ENCODE measurements around the gene NFKBIE. TPM values are rescaled to one million over a fixed set of nuclear protein-coding genes. Genes with fewer than 3 reads are reported as not detected.

NFKBIE gene
- total and polyA plus RNA-seq, 2 of the 13 experiments (the other 11 are each of a cell fraction or from before 2014, with no cell fraction given), result 6.7 to 14.5 TPM

GRCh38 chr6:44247338-44248302 is 17.7 kb downstream of the NFKBIE start (continued):
- TF ChIP-seq ZHX2 (IDR thresholded peaks at IDR 0.05; ENCODE audit: low read depth) (0 out of 2 replicates have a peak, but pooled peaks have one; percentile 53), ZHX2 (CRISPR knock-in tag; IDR thresholded peaks at IDR 0.05; ENCODE audit: borderline replicate concordance) (no peak), PCBP2 (optimal IDR thresholded peaks at IDR 0.05; ENCODE audit: low read depth, low read length, poor library complexity, severe bottlenecking) (peak; percentile 26), NFIB (CRISPR knock-in tag; IDR thresholded peaks at IDR 0.05; ENCODE audit: borderline replicate concordance) (0 out of 2 replicates have a peak, but pooled peaks have one; percentile 75), ZIK1 (CRISPR knock-in tag; IDR thresholded peaks at IDR 0.05; ENCODE audit: borderline replicate concordance, low read depth) (peak; percentile 70; the same call in 1 of the 2 replicates), SRF (IDR thresholded peaks at IDR 0.05; ENCODE audit: low read depth, low read length) (no peak), MIER2 (CRISPR knock-in tag; IDR thresholded peaks at IDR 0.05) (0 out of 2 replicates have a peak, but pooled peaks have one; percentile 53), ZNF720 (CRISPR knock-in tag; IDR thresholded peaks at IDR 0.05) (no peak), ELF1 (CRISPR knock-in tag; IDR thresholded peaks at IDR 0.05) (peak; percentile 57; the same call in 1 of the 2 replicates), HNRNPL (IDR thresholded peaks at IDR 0.05; ENCODE audit: low read depth, low read length) (0 out of 2 replicates have a peak, but pooled peaks have one; percentile 63), ZNF580 (CRISPR knock-in tag; IDR thresholded peaks at IDR 0.05; ENCODE audit: borderline replicate concordance, low read depth) (peak; percentile 55; the same call in 1 of the 2 replicates), SOX13 (IDR thresholded peaks at IDR 0.05) (no peak), SOX13 (CRISPR knock-in tag; conservative IDR thresholded peaks at IDR 0.05 in 1 of 2, IDR thresholded peaks at IDR 0.05 in 1 of 2) (peak in 1 of 2 experiments; percentile 2; a peak in 1 of 4 replicates)
- TF ChIP-seq, protein P1, sequence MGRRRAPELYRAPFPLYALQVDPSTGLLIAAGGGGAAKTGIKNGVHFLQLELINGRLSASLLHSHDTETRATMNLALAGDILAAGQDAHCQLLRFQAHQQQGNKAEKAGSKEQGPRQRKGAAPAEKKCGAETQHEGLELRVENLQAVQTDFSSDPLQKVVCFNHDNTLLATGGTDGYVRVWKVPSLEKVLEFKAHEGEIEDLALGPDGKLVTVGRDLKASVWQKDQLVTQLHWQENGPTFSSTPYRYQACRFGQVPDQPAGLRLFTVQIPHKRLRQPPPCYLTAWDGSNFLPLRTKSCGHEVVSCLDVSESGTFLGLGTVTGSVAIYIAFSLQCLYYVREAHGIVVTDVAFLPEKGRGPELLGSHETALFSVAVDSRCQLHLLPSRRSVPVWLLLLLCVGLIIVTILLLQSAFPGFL (CRISPR knock-in tag; IDR thresholded peaks at IDR 0.05), result no peak
- TF ChIP-seq, protein P2, sequence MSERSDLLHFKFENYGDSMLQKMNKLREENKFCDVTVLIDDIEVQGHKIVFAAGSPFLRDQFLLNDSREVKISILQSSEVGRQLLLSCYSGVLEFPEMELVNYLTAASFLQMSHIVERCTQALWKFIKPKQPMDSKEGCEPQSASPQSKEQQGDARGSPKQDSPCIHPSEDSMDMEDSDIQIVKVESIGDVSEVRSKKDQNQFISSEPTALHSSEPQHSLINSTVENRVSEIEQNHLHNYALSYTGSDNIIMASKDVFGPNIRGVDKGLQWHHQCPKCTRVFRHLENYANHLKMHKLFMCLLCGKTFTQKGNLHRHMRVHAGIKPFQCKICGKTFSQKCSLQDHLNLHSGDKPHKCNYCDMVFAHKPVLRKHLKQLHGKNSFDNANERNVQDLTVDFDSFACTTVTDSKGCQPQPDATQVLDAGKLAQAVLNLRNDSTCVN (CRISPR knock-in tag; IDR thresholded peaks at IDR 0.05; ENCODE audit: borderline replicate concordance), result peak; percentile 98
- TF ChIP-seq, protein P3, sequence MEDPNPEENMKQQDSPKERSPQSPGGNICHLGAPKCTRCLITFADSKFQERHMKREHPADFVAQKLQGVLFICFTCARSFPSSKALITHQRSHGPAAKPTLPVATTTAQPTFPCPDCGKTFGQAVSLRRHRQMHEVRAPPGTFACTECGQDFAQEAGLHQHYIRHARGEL (CRISPR knock-in tag; IDR thresholded peaks at IDR 0.05), result peak; percentile 77; the same call in 1 of the 2 replicates

Measured in HepG2 (cell line).